ENCODE results near the gene RAB11FIP3.
"Not testable (repeated sequence)": the region's sequence is repeated elsewhere in the genome, so short reads cannot be mapped to it uniquely, and the experiment has no call there.

Gene RAB11FIP3

GRCh38 chr16:392450-393030 lies 32.9 kb upstream of the RAB11FIP3 start:
- DNase-seq, result no peak

GRCh38 chr16:396199-396598 lies 29.2 kb upstream of the RAB11FIP3 start:
- peak; percentile 49 for DNase-seq

- DNase-seq, result no peak
Observed at GRCh38 chr16:396605-397004, 28.8 kb upstream of the RAB11FIP3 start.

- no peak for DNase-seq
Observed at GRCh38 chr16:397135-397661, 28.3 kb upstream of the RAB11FIP3 start, which contains the start of gene NME4. NME4 (plus strand) TSS chr16:397199; CDS start chr16:397223, 24 bp downstream.

GRCh38 chr16:397736-398332 lies 27.6 kb upstream of the RAB11FIP3 start:
- no peak for DNase-seq

- no peak for DNase-seq
Observed at GRCh38 chr16:398561-399339, 26.7 kb upstream of the RAB11FIP3 start.

GRCh38 chr16:399340-400019 lies 26.0 kb upstream of the RAB11FIP3 start:
- no peak for DNase-seq

- no peak for DNase-seq
Observed at GRCh38 chr16:400061-400591, 25.3 kb upstream of the RAB11FIP3 start.

- DNase-seq, result peak; percentile 69
Observed at GRCh38 chr16:401468-402348, 23.7 kb upstream of the RAB11FIP3 start, which contains the start of gene DECR2. DECR2 (plus strand) TSS chr16:401885; CDS start chr16:401964, 79 bp downstream.

- no peak for DNase-seq
Observed at GRCh38 chr16:404971-405486, 20.4 kb upstream of the RAB11FIP3 start.

- DNase-seq, result no peak
Observed at GRCh38 chr16:405548-406506, 19.6 kb upstream of the RAB11FIP3 start.

- DNase-seq, result no peak
Observed at GRCh38 chr16:407253-407652, 18.2 kb upstream of the RAB11FIP3 start.

- no peak for DNase-seq
Observed at GRCh38 chr16:410516-411178, 14.8 kb upstream of the RAB11FIP3 start.

GRCh38 chr16:411576-412265 lies 13.7 kb upstream of the RAB11FIP3 start:
- no peak for DNase-seq

GRCh38 chr16:414395-415169 lies 10.9 kb upstream of the RAB11FIP3 start:
- no peak for DNase-seq

- not testable (repeated sequence) for DNase-seq
Observed at GRCh38 chr16:415170-415498, 10.3 kb upstream of the RAB11FIP3 start.

- DNase-seq, result not testable (repeated sequence)
Observed at GRCh38 chr16:422179-422578, 3.3 kb upstream of the RAB11FIP3 start.

GRCh38 chr16:424033-424622 lies 1.3 kb upstream of the RAB11FIP3 start:
- DNase-seq, result no peak
